Measurements from ENCODE around the gene RNASEH2A. TPM values are rescaled to one million over a fixed set of nuclear protein-coding genes. Genes with fewer than 3 reads are reported as not detected.

The RNASEH2A gene
- polyA plus RNA-seq, 2 of the 4 experiments (the other 2 are of a cell fraction) = 37.2 to 45.5 TPM

- POLR2A ChIA-PET = interaction anchor here (0.6 kb wide), 1 partner anchor 155 kb away, joined by 13 read pairs; no protein-coding TSS in a partner anchor
- FAIRE-seq = no peak
These were observed 30.8 kb downstream of the RNASEH2A start for GRCh38 chr19:12837225-12837624.

GRCh38 chr19:12838182-12838885 lies 31.9 kb downstream of the RNASEH2A start, which contains the start of gene MAST1:
Gene MAST1, plus strand, starts transcription at chr19:12838515. Its CDS starts 58 bp downstream, at chr19:12838573.
- DNase-seq (ENCODE audit: low read depth in 1 of 2, low spot score in 1 of 2) = peak in 1 of 2 experiments; percentile 46
- ChIA-PET CTCF (interaction anchor here (0.6 to 2.9 kb wide), 9 partner anchors 9 to 153 kb away, joined by 3 to 27 read pairs (median 3); no protein-coding TSS in a partner anchor), POLR2A (no interaction called here)
- ATAC-seq = peak; percentile 59 to 68
- Histone ChIP-seq H3K4me1 (peaks cover 10% of the 10 kb centered on the region; the same call in 1 of the 3 replicates), H3K27ac (peak within 1 kb of the TSS; percentile 71 to 87), H3K4me3 (peak within 1 kb of the TSS; percentile 78), H3K4me2 (peak within 1 kb of the TSS; percentile 66), H3K9me3 (no peaks in the 10 kb centered on the region)
- 0% methylated on average over 9 of the region's 69 CpGs for WGBS (ENCODE audit: missing lambda C conversion rate)
- TF ChIP-seq BHLHE40 (IDR thresholded peaks at IDR 0.05; ENCODE audit: low read depth, low read length) = no peak
- TF ChIP-seq CHD4 (IDR thresholded peaks at IDR 0.05; ENCODE audit: borderline replicate concordance) = no peak
- TF ChIP-seq SMC3 (IDR thresholded peaks at IDR 0.05) = peak; percentile 19; the same call in 1 of the 3 replicates
- TF ChIP-seq BCL3 (IDR thresholded peaks at IDR 0.05) = no peak
- no peak for TF ChIP-seq HOXA7 (CRISPR knock-in tag; IDR thresholded peaks at IDR 0.05)
- TF ChIP-seq HES2 (IDR thresholded peaks at IDR 0.05) = no peak
- TF ChIP-seq, protein P1, sequence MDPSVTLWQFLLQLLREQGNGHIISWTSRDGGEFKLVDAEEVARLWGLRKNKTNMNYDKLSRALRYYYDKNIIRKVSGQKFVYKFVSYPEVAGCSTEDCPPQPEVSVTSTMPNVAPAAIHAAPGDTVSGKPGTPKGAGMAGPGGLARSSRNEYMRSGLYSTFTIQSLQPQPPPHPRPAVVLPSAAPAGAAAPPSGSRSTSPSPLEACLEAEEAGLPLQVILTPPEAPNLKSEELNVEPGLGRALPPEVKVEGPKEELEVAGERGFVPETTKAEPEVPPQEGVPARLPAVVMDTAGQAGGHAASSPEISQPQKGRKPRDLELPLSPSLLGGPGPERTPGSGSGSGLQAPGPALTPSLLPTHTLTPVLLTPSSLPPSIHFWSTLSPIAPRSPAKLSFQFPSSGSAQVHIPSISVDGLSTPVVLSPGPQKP (IDR thresholded peaks at IDR 0.05; ENCODE audit: low read depth, low read length) = no peak
- no peak for TF ChIP-seq JUNB (IDR thresholded peaks at IDR 0.05)
- no peak for TF ChIP-seq RARB (CRISPR knock-in tag; IDR thresholded peaks at IDR 0.05)
- TF ChIP-seq PHF8 (IDR thresholded peaks at IDR 0.05; ENCODE audit: borderline replicate concordance, low read depth) = no peak
- TF ChIP-seq USF2 (IDR thresholded peaks at IDR 0.05) = no peak
- TF ChIP-seq CBX2 (IDR thresholded peaks at IDR 0.05; ENCODE audit: borderline replicate concordance, low read depth) = no peak
- TF ChIP-seq, protein P2, sequence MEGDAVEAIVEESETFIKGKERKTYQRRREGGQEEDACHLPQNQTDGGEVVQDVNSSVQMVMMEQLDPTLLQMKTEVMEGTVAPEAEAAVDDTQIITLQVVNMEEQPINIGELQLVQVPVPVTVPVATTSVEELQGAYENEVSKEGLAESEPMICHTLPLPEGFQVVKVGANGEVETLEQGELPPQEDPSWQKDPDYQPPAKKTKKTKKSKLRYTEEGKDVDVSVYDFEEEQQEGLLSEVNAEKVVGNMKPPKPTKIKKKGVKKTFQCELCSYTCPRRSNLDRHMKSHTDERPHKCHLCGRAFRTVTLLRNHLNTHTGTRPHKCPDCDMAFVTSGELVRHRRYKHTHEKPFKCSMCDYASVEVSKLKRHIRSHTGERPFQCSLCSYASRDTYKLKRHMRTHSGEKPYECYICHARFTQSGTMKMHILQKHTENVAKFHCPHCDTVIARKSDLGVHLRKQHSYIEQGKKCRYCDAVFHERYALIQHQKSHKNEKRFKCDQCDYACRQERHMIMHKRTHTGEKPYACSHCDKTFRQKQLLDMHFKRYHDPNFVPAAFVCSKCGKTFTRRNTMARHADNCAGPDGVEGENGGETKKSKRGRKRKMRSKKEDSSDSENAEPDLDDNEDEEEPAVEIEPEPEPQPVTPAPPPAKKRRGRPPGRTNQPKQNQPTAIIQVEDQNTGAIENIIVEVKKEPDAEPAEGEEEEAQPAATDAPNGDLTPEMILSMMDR (IDR thresholded peaks at IDR 0.05) = peak; percentile 69
- TF ChIP-seq NR3C1 (IDR thresholded peaks at IDR 0.05) = no peak
- no peak for TF ChIP-seq KDM5A (IDR thresholded peaks at IDR 0.05)
- TF ChIP-seq RNF2 (IDR thresholded peaks at IDR 0.05; ENCODE audit: borderline replicate concordance, low read depth) = no peak
- no peak for TF ChIP-seq HOXB13 (CRISPR knock-in tag; IDR thresholded peaks at IDR 0.05; ENCODE audit: low read depth)
- TF ChIP-seq HOXB5 (CRISPR knock-in tag; IDR thresholded peaks at IDR 0.05) = no peak
- TF ChIP-seq MAZ (IDR thresholded peaks at IDR 0.05; ENCODE audit: borderline replicate concordance, low read depth, low read length) = 0 out of 2 replicates have a peak, but pooled peaks have one; percentile 23
- TF ChIP-seq ZNF302 (CRISPR knock-in tag; IDR thresholded peaks at IDR 0.05) = no peak
- TF ChIP-seq MAFK (IDR thresholded peaks at IDR 0.05; ENCODE audit: partially characterized antibody) = no peak
- no peak for FAIRE-seq

More at GRCh38 chr19:12837225-12837624, 30.8 kb downstream of the RNASEH2A start:
- TF ChIP-seq ZFP36 (IDR thresholded peaks at IDR 0.05; ENCODE audit: borderline replicate concordance, partially characterized antibody) = peak; percentile 25
- no peak for TF ChIP-seq CEBPB (IDR thresholded peaks at IDR 0.05)
- TF ChIP-seq FOSL2 (IDR thresholded peaks at IDR 0.05) = no peak
- TF ChIP-seq FOSL2 (CRISPR knock-in tag; IDR thresholded peaks at IDR 0.05) = peak; percentile 39; the same call in 1 of the 2 replicates
- TF ChIP-seq POLR2A (IDR thresholded peaks at IDR 0.05; ENCODE audit: low read length) = no peak
- TF ChIP-seq EHMT2 (IDR thresholded peaks at IDR 0.05; ENCODE audit: low read depth) = no peak
- ATAC-seq (no peak), DNase-seq (ENCODE audit: low read depth in 1 of 2, low spot score in 1 of 2) (no peak)
- Histone ChIP-seq H3K4me2 (no peak overlapping the region), H3K4me1 (peaks cover 17% of the 10 kb centered on the region), H3K4me3 (no peak overlapping the region), H3K27ac (no peak overlapping the region), H3K9me3 (no peaks in the 10 kb centered on the region)
- WGBS (ENCODE audit: missing lambda C conversion rate) = 55% methylated on average over 4 of the region's 4 CpGs
- CTCF ChIA-PET = interaction anchor here (0.7 to 2.9 kb wide), 11 partner anchors 9 to 79 kb away, joined by 3 to 27 read pairs (median 4); no protein-coding TSS in a partner anchor
